GM12801 (cell line): Measurements from ENCODE around the gene FURIN.

ENCODE experiments used
- TF ChIP-seq, protein P1 (sequence below): IDR thresholded peaks from one replicate; pipeline ENCODE4 v1.5.1; 2011; ENCODE audit warnings: control low read depth; ENCODE audit not compliant: insufficient read length; ENCODE audit errors: extremely low read depth

The FURIN gene

DNA sequence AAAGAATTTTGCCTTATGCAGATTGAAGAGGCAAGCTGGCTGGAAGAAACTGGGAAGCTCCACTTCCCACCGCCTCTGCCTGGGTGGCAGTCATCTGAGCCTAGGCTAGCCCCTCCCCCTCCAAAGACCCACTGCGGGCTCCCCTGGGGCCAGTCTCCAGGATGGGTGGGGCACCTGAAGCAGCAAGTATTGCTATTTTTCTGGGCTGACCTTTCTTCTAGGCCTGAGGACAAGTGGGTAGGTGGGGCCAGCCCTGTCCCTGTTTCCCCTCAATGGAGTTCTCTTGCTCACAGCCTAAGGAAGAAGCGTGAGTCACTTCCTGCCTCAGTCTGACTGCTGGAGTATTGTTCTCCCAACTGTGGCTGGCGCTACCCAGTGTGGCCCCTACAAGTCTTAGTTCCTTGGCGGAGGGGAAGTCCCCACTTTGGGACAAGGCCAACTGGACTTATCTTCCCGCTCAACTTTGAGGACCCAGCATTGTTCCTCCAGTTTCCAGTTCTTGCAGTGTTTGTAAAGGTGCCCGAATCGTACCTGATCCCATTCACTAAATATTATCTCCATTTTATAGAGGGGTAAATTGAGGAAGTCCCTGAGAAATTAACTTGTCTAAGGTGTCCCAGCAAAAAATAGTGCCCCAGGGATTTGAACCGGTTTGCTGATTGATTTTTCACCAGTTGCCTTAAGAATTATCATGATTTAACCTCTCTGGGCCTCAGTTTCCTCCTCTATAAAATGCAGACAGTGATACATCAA lies 1.4 kb downstream of the FURIN start:
- TF ChIP-seq, protein P1, sequence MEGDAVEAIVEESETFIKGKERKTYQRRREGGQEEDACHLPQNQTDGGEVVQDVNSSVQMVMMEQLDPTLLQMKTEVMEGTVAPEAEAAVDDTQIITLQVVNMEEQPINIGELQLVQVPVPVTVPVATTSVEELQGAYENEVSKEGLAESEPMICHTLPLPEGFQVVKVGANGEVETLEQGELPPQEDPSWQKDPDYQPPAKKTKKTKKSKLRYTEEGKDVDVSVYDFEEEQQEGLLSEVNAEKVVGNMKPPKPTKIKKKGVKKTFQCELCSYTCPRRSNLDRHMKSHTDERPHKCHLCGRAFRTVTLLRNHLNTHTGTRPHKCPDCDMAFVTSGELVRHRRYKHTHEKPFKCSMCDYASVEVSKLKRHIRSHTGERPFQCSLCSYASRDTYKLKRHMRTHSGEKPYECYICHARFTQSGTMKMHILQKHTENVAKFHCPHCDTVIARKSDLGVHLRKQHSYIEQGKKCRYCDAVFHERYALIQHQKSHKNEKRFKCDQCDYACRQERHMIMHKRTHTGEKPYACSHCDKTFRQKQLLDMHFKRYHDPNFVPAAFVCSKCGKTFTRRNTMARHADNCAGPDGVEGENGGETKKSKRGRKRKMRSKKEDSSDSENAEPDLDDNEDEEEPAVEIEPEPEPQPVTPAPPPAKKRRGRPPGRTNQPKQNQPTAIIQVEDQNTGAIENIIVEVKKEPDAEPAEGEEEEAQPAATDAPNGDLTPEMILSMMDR, result no peak

DNA sequence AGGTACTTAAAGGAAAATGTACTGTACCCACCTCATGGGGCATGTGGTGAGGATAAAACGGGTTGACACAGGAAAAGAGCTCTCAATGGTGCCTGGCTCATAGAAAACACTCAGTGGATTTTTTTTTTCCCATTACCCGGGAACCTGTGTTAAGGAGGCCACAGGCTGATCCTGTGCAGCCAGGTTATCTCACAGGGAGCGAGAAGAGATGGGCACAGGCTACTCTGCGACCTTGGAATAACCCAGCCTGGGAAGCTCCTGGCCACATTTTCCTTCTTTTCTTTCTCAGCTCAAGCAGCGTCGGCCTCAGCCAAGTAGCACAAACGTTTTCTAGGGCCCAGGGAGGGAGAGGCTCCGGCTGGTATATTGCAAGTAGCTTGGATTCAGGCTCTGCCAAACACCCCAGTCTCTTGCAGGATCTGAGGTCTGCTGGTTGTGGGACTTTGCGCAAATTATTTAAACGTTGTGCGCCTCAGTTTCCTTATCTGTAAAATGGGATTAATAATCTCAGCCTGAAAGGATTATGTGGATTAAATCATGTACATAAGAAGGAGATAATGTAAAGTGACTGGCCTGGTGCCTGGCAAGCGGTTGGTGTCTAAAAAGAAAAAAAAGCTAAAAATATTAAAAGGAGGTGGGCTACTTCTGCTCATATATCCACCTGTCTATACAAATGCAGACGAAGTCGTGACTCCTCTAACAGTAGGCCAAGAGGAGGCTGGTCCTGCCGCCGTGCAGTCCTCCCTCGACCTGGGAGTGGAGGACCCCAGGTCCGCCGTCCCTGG lies 2.2 kb downstream of the FURIN start:
- TF ChIP-seq, protein P1, result no peak

DNA sequence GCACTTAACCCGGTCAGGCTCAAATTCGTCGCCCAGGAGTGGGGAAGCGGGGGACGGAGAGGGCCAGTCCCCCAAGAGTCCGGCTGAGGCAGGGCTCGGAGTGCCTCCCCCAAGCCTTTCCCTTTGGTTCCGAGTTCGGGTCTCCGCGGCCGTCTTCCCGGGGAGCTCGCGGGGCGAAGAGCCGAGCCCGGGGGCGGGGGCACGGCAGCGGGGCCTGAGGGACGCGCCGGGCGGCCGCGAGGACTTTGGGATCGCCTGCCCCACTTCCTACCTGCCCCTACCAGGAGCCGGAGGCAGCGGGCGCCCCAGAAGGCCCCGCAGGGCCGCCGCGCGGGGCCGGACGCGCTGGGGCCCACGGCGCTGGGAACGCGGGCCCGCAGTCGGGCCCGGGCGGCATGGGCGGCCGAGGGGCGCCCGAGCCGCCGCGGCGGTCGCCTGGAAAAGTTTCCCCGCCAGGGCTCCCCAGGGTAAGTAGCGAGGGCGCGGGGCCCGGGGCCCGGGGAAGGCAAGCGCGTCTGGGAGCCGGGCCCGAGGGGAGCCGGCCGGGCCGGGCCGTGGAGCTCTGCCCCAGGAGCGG lies 2.8 kb downstream of the FURIN start:
- TF ChIP-seq, protein P1, result no peak

DNA sequence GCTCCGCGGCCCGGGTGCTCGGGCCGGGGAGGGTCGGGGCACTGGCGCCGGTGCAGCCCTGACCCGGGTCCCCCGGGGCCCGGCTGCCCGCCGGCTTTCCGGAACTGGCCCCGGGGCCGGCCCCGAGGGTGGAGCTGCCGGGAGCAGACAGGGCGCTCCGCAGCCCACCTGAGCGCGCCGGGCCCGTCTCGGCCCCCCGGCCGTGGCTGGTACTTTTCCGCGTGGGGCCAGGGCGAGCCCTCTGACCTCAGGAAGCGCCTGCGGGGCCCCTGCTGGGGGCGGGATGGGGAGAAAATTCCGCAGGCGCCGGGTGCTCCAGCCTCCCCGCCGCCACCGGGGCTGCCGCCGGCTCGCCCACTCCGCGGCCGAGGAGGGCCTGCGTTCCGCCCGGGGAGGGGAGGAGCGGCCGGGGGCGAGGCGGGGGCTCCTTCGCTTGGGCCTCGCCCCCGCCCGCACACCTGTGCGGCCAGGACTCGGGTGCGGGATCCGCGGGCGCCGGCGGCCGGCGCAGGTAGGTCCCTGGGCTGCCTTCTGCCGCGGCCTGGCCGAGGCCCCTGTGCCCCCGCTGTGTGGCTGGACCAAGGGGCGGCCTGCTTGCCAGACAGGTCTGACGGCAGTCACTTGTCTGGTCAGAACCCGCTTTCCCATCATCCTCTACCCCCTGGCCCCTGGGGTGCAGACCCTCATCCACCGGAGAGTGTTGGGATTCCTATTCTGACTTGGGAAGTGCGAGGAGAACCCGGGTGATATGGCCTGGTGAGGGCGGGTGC lies 3.5 kb downstream of the FURIN start:
- TF ChIP-seq, protein P1, result no peak

DNA sequence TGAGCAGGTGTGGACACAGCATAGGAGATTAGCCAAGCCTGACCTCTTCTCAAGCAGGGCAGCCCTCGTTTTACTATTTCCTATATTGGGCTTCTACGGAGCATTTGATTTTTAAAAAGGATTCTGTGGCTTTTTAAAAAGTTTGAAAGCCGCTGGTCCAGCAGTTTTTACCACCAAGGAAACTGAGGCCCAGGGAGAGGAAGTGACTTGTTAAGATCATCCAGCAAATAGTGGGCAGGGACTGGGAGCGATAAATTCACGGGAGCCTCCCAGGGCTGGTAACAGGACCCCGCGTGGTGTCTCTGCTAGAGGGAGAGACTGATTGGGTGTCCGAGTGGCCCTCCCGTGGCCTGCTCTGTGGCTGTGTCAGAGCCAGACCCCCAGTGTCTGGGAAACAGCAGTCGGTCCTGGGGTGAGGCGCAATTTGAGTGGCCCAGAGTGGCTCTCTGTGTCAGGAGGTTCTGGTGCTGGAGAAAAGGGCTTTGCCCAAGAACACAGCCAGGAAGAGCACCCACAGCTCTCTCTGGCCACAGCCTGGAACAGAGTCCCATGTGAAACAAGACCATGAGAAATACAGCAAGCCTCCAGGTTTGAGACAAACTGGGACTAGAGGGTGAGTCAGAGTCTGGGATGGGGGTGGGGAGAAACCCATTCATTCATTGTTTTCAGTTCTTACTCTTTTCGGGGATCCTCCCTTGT lies 4.2 kb downstream of the FURIN start:
- TF ChIP-seq, protein P1, result no peak

DNA sequence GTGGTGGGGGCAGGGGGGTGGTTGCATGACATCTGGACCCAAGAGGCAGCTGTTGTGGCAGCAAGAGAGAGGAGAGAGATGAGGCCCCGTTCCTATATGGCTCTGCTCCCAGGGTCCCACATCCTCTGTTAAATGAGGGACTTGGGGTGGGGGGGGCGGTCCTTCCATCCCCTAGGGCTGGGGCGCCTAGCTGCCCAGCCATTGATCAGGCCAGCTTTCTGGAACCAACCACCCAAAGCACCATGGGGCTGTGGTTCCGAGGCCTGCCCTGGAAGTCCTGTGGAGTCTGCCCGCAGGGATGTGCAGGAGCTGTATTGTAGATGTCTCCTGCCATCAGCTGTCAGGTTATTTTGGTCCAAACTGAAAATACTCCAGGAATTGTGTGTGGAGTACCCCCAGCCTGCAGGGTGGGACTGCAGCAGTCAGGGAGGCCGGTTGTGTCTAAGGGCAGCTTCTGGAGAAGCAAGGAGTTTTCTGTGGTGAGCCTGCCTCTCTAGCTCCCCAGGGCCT lies 5.2 kb downstream of the FURIN start:
- TF ChIP-seq, protein P1, result no peak
